ENCODE measurements around the gene DOP1A.

- TF ChIP-seq CTCF (IDR thresholded peaks at IDR 0.05): no peak
- TF ChIP-seq EZH2 (IDR thresholded peaks at IDR 0.05; ENCODE audit: borderline replicate concordance, insufficient read depth, low read depth, low read length, poor library complexity, severe bottlenecking): no peak
These were observed 88.3 kb downstream of the DOP1A start for GRCh38 chr6:83155794-83156193.

Data from B cell (primary cell).